OCI-LY1 (cell line): ENCODE results near the gene IL16.

ENCODE experiments used
- EZH2 ChIP-seq: fragments of 200-600 bp; sonication (generic), shearing (Covaris generic); IDR thresholded peaks from 2 replicates; pipeline ENCODE4 v1.8.0; 2017; ENCODE audit warnings: borderline replicate concordance, mixed run types, mild to moderate bottlenecking, antibody characterized with exemption, low read length, moderate library complexity, mixed read lengths
- TF ChIP-seq, protein P1 (sequence below): fragments of 200-600 bp; sonication (generic), shearing (Covaris generic); IDR thresholded peaks from 2 replicates; pipeline ENCODE4 v1.5.1; 2017; ENCODE audit warnings: mild to moderate bottlenecking, antibody characterized with exemption, low read length, moderate library complexity, mixed read lengths

DNA sequence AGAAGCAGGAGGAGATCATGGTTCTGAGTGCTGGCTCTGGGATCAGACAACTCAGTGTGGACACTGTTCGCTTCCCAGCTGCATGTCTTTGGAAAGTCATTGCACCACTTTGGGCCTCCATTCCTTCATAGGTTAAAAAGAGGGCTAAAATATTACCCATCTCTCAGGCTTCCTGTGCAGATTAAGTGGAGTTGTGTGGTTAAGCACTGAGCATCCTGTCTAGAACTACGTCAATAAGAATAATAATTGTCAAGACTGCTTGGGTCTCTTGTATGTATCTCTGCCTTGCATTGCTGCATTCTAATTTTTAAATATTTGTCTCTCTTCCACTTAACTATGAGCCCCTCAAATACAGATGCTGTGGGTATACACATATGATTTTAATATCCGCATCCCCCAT is 40.4 kb upstream of the IL16 start:
- TF ChIP-seq, protein P1, sequence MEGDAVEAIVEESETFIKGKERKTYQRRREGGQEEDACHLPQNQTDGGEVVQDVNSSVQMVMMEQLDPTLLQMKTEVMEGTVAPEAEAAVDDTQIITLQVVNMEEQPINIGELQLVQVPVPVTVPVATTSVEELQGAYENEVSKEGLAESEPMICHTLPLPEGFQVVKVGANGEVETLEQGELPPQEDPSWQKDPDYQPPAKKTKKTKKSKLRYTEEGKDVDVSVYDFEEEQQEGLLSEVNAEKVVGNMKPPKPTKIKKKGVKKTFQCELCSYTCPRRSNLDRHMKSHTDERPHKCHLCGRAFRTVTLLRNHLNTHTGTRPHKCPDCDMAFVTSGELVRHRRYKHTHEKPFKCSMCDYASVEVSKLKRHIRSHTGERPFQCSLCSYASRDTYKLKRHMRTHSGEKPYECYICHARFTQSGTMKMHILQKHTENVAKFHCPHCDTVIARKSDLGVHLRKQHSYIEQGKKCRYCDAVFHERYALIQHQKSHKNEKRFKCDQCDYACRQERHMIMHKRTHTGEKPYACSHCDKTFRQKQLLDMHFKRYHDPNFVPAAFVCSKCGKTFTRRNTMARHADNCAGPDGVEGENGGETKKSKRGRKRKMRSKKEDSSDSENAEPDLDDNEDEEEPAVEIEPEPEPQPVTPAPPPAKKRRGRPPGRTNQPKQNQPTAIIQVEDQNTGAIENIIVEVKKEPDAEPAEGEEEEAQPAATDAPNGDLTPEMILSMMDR, result no peak
- no peak for TF ChIP-seq EZH2
